Measurements from ENCODE around the gene POGZ. TPM values are rescaled to one million over a fixed set of nuclear protein-coding genes. Genes with fewer than 3 reads are reported as not detected.

The POGZ gene
- total RNA-seq, 1 experiment from 2014 or later = 76.0 TPM

- intact Hi-C loops (cut with micrococcal nuclease; ENCODE audit: unreplicated experiment) (no loop called here), in situ Hi-C loops (cut with HindIII; ENCODE audit: low pct_unique_long_range_greater_than_20kb, low sequenced_read_pairs) (no loop called here)
- no peak for DNase-seq (ENCODE audit: low read depth, low spot score)
- TF ChIP-seq REST (IDR thresholded peaks at IDR 0.05; ENCODE audit: insufficient read depth in 1 of 2, low read depth in 2 of 2, low read length in 1 of 2) = no peak
- no peak for TF ChIP-seq TCF7L2 (IDR thresholded peaks at IDR 0.05; ENCODE audit: low read depth, low read length)
- no peak for TF ChIP-seq POLR2AphosphoS5 (IDR thresholded peaks at IDR 0.05; ENCODE audit: low read depth, low read length)
- no peak for TF ChIP-seq CTCF (IDR thresholded peaks at IDR 0.05)
- no peak for TF ChIP-seq SIN3A (IDR thresholded peaks at IDR 0.05; ENCODE audit: borderline replicate concordance, insufficient read depth, low read depth, low read length)
- Histone ChIP-seq H3K4me3 (ENCODE audit: low read depth in 2 of 2, low read length in 2 of 2) (no peak overlapping the region), H3K4me1 (ENCODE audit: control insufficient read depth, insufficient read depth, low read length) (no peaks in the 10 kb centered on the region), H3K27me3 (ENCODE audit: control insufficient read depth, insufficient read depth, low read length) (no peaks in the 10 kb centered on the region), H3K9me3 (ENCODE audit: control insufficient read depth, insufficient read depth, low read depth, low read length) (no peaks in the 10 kb centered on the region), H3K36me3 (ENCODE audit: control insufficient read depth, insufficient read depth, low read length) (peaks cover 12% of the 10 kb centered on the region), H3K27ac (ENCODE audit: low read length) (no peak overlapping the region)
- no TSS peak for BruUV-seq (replicated peaks)
- CTCF ChIA-PET = interaction anchor here (0.7 kb wide), 1 partner anchor 114 kb away, joined by 6 read pairs; no protein-coding TSS in a partner anchor
- no peak for ATAC-seq
- POLR2A ChIA-PET = interaction anchor here (0.7 kb wide), 1 partner anchor 19 kb away, joined by 3 read pairs; no protein-coding TSS in a partner anchor
These were observed 43.1 kb downstream of the POGZ start for GRCh38 chr1:151416231-151416630.

GRCh38 chr1:151411884-151412283 is 47.4 kb downstream of the POGZ start:
- Histone ChIP-seq H3K36me3 (ENCODE audit: control insufficient read depth, insufficient read depth, low read length) (peaks cover 24% of the 10 kb centered on the region), H3K4me1 (ENCODE audit: control insufficient read depth, insufficient read depth, low read length) (no peaks in the 10 kb centered on the region), H3K4me3 (ENCODE audit: low read depth in 2 of 2, low read length in 2 of 2) (no peak overlapping the region), H3K27ac (ENCODE audit: low read length) (no peak overlapping the region), H3K9me3 (ENCODE audit: control insufficient read depth, insufficient read depth, low read depth, low read length) (no peaks in the 10 kb centered on the region), H3K27me3 (ENCODE audit: control insufficient read depth, insufficient read depth, low read length) (no peaks in the 10 kb centered on the region)
- no peak for TF ChIP-seq SIN3A (IDR thresholded peaks at IDR 0.05; ENCODE audit: borderline replicate concordance, insufficient read depth, low read depth, low read length)
- no peak for TF ChIP-seq POLR2AphosphoS5 (IDR thresholded peaks at IDR 0.05; ENCODE audit: low read depth, low read length)
- no peak for TF ChIP-seq TCF7L2 (IDR thresholded peaks at IDR 0.05; ENCODE audit: low read depth, low read length)
- TF ChIP-seq CTCF (IDR thresholded peaks at IDR 0.05) = no peak
- TF ChIP-seq REST (IDR thresholded peaks at IDR 0.05; ENCODE audit: insufficient read depth in 1 of 2, low read depth in 2 of 2, low read length in 1 of 2) = no peak
- CTCF ChIA-PET = no interaction called here
- intact Hi-C loops (cut with micrococcal nuclease; ENCODE audit: unreplicated experiment) = no loop called here
- POLR2A ChIA-PET = interaction anchor here (0.6 kb wide), 1 partner anchor 47 kb away, joined by 4 read pairs; no protein-coding TSS in a partner anchor
- no peak for DNase-seq (ENCODE audit: low read depth, low spot score)
- no TSS peak for BruUV-seq (replicated peaks)
- no peak for ATAC-seq
- in situ Hi-C loops (cut with HindIII; ENCODE audit: low pct_unique_long_range_greater_than_20kb, low sequenced_read_pairs) = no loop called here
